HepG2 (cell line): ENCODE measurements around the gene MCEE. TPM values are rescaled to one million over a fixed set of nuclear protein-coding genes. Genes with fewer than 3 reads are reported as not detected.

Source experiments
- ATF5 ChIP-seq: sonication (generic); formaldehyde crosslinking; IDR thresholded peaks from 2 replicates; pipeline ENCODE4 v1.4.0; 2020; ENCODE audit warnings: mild to moderate bottlenecking, low read depth, missing genetic modification reagents
- FOSL1 ChIP-seq: sonication (generic); formaldehyde crosslinking; IDR thresholded peaks from 2 replicates; pipeline ENCODE4 v1.9.0; 2021; ENCODE audit warnings: missing genetic modification reagents, borderline replicate concordance
- HNRNPH1 ChIP-seq: fragments of 200-400 bp; formaldehyde crosslinking; optimal IDR thresholded peaks from 2 replicates; pipeline ENCODE3; 2017; ENCODE audit warnings: mild to moderate bottlenecking, low read depth, low read length
- KIAA2018 ChIP-seq: sonication (generic); formaldehyde crosslinking; IDR thresholded peaks from 2 replicates; pipeline ENCODE4 v1.5.0; 2020; ENCODE audit warnings: mild to moderate bottlenecking, missing genetic modification reagents, borderline replicate concordance
- MBD4 ChIP-seq: IDR thresholded peaks from 2 replicates; pipeline ENCODE4 v1.6.1; 2012; ENCODE audit warnings: low read length, inconsistent platforms, borderline replicate concordance
- MED1 ChIP-seq: sonication (generic); formaldehyde crosslinking; IDR thresholded peaks from 2 replicates; pipeline ENCODE4 v1.4.0; 2020; ENCODE audit warnings: missing genetic modification reagents
- NFYB ChIP-seq: sonication (generic); formaldehyde crosslinking; IDR thresholded peaks from 2 replicates; pipeline ENCODE4 v1.4.0; 2020; ENCODE audit warnings: missing genetic modification reagents
- ZBTB25 ChIP-seq: IDR thresholded peaks from 2 replicates; pipeline ENCODE4 v1.6.1; 2018; ENCODE audit warnings: missing genetic modification reagents
- ZNF24 ChIP-seq: fragments of 450-650 bp; IDR thresholded peaks from 2 replicates; pipeline ENCODE4 v1.6.1; 2017; ENCODE audit warnings: antibody characterized with exemption, mild to moderate bottlenecking
- ZNF282 ChIP-seq: fragments of 450-650 bp; IDR thresholded peaks from 2 replicates; pipeline ENCODE4 v1.6.1; 2018; ENCODE audit not compliant: partially characterized antibody
- ZNF597 ChIP-seq: sonication (generic); formaldehyde crosslinking; IDR thresholded peaks from 2 replicates; pipeline ENCODE4 v1.5.0; 2020; ENCODE audit warnings: missing genetic modification reagents
- ZSCAN21 ChIP-seq: sonication (generic); formaldehyde crosslinking; IDR thresholded peaks from 2 replicates; pipeline ENCODE4 v1.8.0; 2022; ENCODE audit warnings: mild to moderate bottlenecking, missing genetic modification reagents, moderate library complexity, borderline replicate concordance
- polyA plus RNA-seq, 8 experiments: library from polyadenylated mRNA; depleted of rRNA in 3 of 8; stranded (reverse) in 7 of 8; unstranded in 1 of 8; fragments of >200 nt; fragmentation: Illumina TruSeq in 4 of 8; extraction: Trizol in 4 of 8; gene quantifications; 2 replicates each; pipeline versions ENCODE4 v1.2.1 to v1.2.3, GENCODE V29; 2011 to 2016; ENCODE audit warnings: low read depth in 4 of 8, missing spikeins in 1 of 8, mixed read lengths in 1 of 8; ENCODE audit not compliant: insufficient read depth in 1 of 8
- total RNA-seq, 5 experiments: library from RNA; depleted of rRNA; stranded (reverse); fragments of >200 nt; fragmentation: Illumina TruSeq; extraction: Trizol; gene quantifications; 2 replicates each; pipeline ENCODE4 v1.2.3, GENCODE V29; 2016; ENCODE audit warnings: low read depth in 1 of 5
- TF ChIP-seq, protein P1 (sequence below): sonication (generic); formaldehyde crosslinking; IDR thresholded peaks from 2 replicates; pipeline ENCODE4 v1.8.1; 2023; ENCODE audit warnings: mild to moderate bottlenecking, missing genetic modification reagents
- TF ChIP-seq, protein P2 (sequence below): sonication (generic); formaldehyde crosslinking; IDR thresholded peaks from 2 replicates; pipeline ENCODE4 v1.5.0; 2020; ENCODE audit warnings: mild to moderate bottlenecking, missing genetic modification reagents, moderate library complexity

The MCEE gene
- total and polyA plus RNA-seq, 2 of the 13 experiments (the other 11 are each of a cell fraction or from before 2014, with no cell fraction given), result 32.0 to 66.9 TPM

- TF ChIP-seq ATF5 (CRISPR knock-in tag), result peak; percentile 48; the same call in 1 of the 2 replicates
- TF ChIP-seq, protein P1, sequence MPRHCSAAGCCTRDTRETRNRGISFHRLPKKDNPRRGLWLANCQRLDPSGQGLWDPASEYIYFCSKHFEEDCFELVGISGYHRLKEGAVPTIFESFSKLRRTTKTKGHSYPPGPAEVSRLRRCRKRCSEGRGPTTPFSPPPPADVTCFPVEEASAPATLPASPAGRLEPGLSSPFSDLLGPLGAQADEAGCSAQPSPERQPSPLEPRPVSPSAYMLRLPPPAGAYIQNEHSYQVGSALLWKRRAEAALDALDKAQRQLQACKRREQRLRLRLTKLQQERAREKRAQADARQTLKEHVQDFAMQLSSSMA (CRISPR knock-in tag), result peak; percentile 98
- TF ChIP-seq ZNF597 (CRISPR knock-in tag), result no peak
- peak; percentile 88 for TF ChIP-seq MED1 (CRISPR knock-in tag)
- peak; percentile 95 for TF ChIP-seq ZSCAN21 (CRISPR knock-in tag)
- peak; percentile 96 for TF ChIP-seq ZBTB25
- no peak for TF ChIP-seq ZNF24
- peak; percentile 66 for TF ChIP-seq HNRNPH1
- TF ChIP-seq, protein P2, sequence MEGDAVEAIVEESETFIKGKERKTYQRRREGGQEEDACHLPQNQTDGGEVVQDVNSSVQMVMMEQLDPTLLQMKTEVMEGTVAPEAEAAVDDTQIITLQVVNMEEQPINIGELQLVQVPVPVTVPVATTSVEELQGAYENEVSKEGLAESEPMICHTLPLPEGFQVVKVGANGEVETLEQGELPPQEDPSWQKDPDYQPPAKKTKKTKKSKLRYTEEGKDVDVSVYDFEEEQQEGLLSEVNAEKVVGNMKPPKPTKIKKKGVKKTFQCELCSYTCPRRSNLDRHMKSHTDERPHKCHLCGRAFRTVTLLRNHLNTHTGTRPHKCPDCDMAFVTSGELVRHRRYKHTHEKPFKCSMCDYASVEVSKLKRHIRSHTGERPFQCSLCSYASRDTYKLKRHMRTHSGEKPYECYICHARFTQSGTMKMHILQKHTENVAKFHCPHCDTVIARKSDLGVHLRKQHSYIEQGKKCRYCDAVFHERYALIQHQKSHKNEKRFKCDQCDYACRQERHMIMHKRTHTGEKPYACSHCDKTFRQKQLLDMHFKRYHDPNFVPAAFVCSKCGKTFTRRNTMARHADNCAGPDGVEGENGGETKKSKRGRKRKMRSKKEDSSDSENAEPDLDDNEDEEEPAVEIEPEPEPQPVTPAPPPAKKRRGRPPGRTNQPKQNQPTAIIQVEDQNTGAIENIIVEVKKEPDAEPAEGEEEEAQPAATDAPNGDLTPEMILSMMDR (CRISPR knock-in tag), result peak; percentile 58
- peak; percentile 46; the same call in 1 of the 2 replicates for TF ChIP-seq FOSL1 (CRISPR knock-in tag)
- no peak for TF ChIP-seq MBD4
- peak; percentile 32; the same call in 1 of the 2 replicates for TF ChIP-seq NFYB (CRISPR knock-in tag)
- no peak for TF ChIP-seq ZNF282
- peak; percentile 85; the same call in 1 of the 2 replicates for TF ChIP-seq KIAA2018 (CRISPR knock-in tag)
Observed at GRCh38 chr2:71068218-71069035, 61.6 kb downstream of the MCEE start, which contains the start of gene NAGK (continued).
